OCI-LY7 (cell line): ENCODE measurements around the gene CAND1. TPM values are rescaled to one million over a fixed set of nuclear protein-coding genes. Genes with fewer than 3 reads are reported as not detected.

ENCODE experiments used
- BruUV-seq: library from RNA; stranded (reverse); fragments of 400-500 nt; replicated peaks from 2 replicates; lab custom pipeline; 2021; lab: Mats Ljungman, UMichigan
- CTCF ChIA-PET: fragments of 300-600 bp; sonication (Branson Sonifier 250); formaldehyde crosslinking; loops from one replicate; lab custom pipeline; 2022; ENCODE audit warnings: antibody characterized with exemption; ENCODE audit not compliant: unreplicated experiment; lab: Charles Lee
- POLR2A ChIA-PET: fragments of 300-600 bp; sonication (Branson Sonifier 250); formaldehyde crosslinking; loops from one replicate; lab custom pipeline; 2022; ENCODE audit warnings: antibody characterized with exemption; lab: Charles Lee
- DNase-seq: peaks from one replicate; pipeline ENCODE4 v3.0.0-alpha.2; 2015; ENCODE audit warnings: low spot score
- H2AFZ ChIP-seq: fragments of 200-600 bp; sonication (generic), shearing (Covaris generic); 2 replicates; pipeline ENCODE4 v1.6.1; 2014; ENCODE audit warnings: mild to moderate bottlenecking, antibody characterized with exemption, low read length, moderate library complexity
- H3K27ac ChIP-seq: fragments of 200-600 bp; sonication (generic); 2 replicates; pipeline ENCODE4 v1.5.1; 2014; ENCODE audit warnings: mixed run types, low read depth, mild to moderate bottlenecking, moderate library complexity, low read length, inconsistent platforms; ENCODE audit not compliant: poor library complexity, severe bottlenecking
- H3K36me3 ChIP-seq: fragments of 200-600 bp; sonication (generic); 2 replicates; pipeline ENCODE4 v1.6.1; 2014; ENCODE audit warnings: mild to moderate bottlenecking, antibody characterized with exemption, low read length, moderate library complexity, mixed read lengths; ENCODE audit not compliant: insufficient read depth
- H3K4me1 ChIP-seq: fragments of 200-600 bp; sonication (generic); 2 replicates; pipeline ENCODE4 v1.5.1; 2014; ENCODE audit warnings: mild to moderate bottlenecking, low read length; ENCODE audit not compliant: insufficient read depth, poor library complexity, severe bottlenecking
- H3K4me2 ChIP-seq: fragments of 200-600 bp; sonication (generic); 2 replicates; pipeline ENCODE4 v1.6.1; 2014; ENCODE audit warnings: mild to moderate bottlenecking, low read length
- H3K4me3 ChIP-seq: fragments of 200-600 bp; sonication (generic); 2 replicates; pipeline ENCODE4 v1.5.1; 2014; ENCODE audit warnings: mild to moderate bottlenecking, low read depth, low read length; ENCODE audit not compliant: poor library complexity, severe bottlenecking
- H3K79me2 ChIP-seq: fragments of 200-600 bp; sonication (generic); 2 replicates; pipeline ENCODE4 v1.6.1; 2016; ENCODE audit warnings: low read depth, mild to moderate bottlenecking, low read length, moderate library complexity, mixed read lengths; ENCODE audit not compliant: insufficient read depth
- H3K9me2 ChIP-seq: fragments of 200-600 bp; sonication (generic); 2 replicates; pipeline ENCODE4 v1.6.1; 2016; ENCODE audit warnings: mild to moderate bottlenecking, low read length, mixed read lengths; ENCODE audit not compliant: insufficient read depth
- H3K9me3 ChIP-seq: fragments of 200-600 bp; sonication (generic); 2 replicates; pipeline ENCODE4 v1.6.1; 2014; ENCODE audit warnings: mild to moderate bottlenecking, mixed run types, low read length, mixed read lengths
- H4K20me1 ChIP-seq: fragments of 200-600 bp; sonication (generic); 2 replicates; pipeline ENCODE4 v1.6.1; 2014; ENCODE audit warnings: mild to moderate bottlenecking, antibody characterized with exemption, low read length, moderate library complexity, mixed read lengths; ENCODE audit not compliant: insufficient read depth
- EZH2phosphoT487 ChIP-seq: fragments of 200-600 bp; sonication (generic); IDR thresholded peaks from 2 replicates; pipeline ENCODE4 v1.6.1; 2018; ENCODE audit warnings: low read depth, borderline replicate concordance, mild to moderate bottlenecking, mixed run types, antibody characterized with exemption, low read length, moderate library complexity, mixed read lengths
- intact Hi-C: fragments of 100-400 bp; cut with micrococcal nuclease; formaldehyde crosslinking; loops from one replicate; pipeline ENCODE4 v1.10.0; 2022; ENCODE audit not compliant: unreplicated experiment
- total RNA-seq, 2 experiments: library from RNA; depleted of rRNA in 1 of 2; stranded (reverse); fragments of >200 nt in 1 of 2; shearing (Covaris generic) in 1 of 2; gene quantifications; 2 replicates each; pipeline ENCODE4 v1.2.3, GENCODE V29; 2014 to 2022
- TF ChIP-seq, protein P1 (sequence below): fragments of 200-600 bp; sonication (generic); conservative IDR thresholded peaks from 2 replicates; pipeline ENCODE4 v1.5.1; 2014; ENCODE audit warnings: mild to moderate bottlenecking, antibody characterized with exemption, low read length, moderate library complexity, mixed read lengths

The CAND1 gene
- total RNA-seq, 2 experiments from 2014 or later: 109 to 207 TPM

DNA sequence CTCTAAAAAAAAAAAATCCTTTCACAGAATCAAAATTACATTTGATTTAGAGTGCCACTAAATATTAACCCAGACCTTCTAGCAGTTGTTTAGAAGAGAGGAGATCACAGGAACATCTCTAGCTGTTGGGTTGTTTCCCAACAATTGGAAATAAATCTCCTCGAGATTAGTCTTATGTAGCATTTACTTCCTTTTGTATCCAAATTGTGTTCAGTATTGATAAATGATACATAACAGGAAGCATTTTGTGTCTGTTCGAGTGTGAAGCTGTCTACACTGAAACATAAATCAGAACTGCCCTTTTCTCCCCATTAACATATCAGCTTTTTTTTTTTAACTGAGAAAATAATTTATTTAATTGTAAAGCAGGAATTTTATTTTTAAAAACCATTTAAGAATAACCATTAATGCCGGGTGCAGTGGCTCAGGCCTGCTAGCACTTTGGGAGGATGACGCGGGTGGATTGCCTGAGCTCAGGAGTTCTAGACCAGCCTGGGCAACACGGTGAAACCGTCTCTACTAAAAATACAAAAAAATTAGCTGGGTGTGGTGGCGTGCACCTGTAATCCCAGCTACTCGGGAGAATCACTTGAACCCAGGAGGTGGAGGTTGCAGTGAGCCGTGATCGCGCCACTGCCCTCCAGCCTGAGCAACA lies 14.7 kb upstream of the CAND1 start:
- H3K79me2 ChIP-seq: no peaks in the 10 kb centered on the region
- intact Hi-C loops: no loop called here
- no peak overlapping the region for H3K4me3 ChIP-seq
- ChIA-PET CTCF (no interaction called here), POLR2A (interaction anchor here (0.7 to 1.0 kb wide), 2 partner anchors 14 to 73 kb away, joined by 3 read pairs; no protein-coding TSS in a partner anchor)
- no TSS peak for BruUV-seq
- no peaks in the 10 kb centered on the region for H3K9me2 ChIP-seq
- H3K4me2 ChIP-seq: no peak overlapping the region
- DNase-seq: no peak
- H3K36me3 ChIP-seq: no peaks in the 10 kb centered on the region
- H4K20me1 ChIP-seq: no peaks in the 10 kb centered on the region
- TF ChIP-seq, protein P1, sequence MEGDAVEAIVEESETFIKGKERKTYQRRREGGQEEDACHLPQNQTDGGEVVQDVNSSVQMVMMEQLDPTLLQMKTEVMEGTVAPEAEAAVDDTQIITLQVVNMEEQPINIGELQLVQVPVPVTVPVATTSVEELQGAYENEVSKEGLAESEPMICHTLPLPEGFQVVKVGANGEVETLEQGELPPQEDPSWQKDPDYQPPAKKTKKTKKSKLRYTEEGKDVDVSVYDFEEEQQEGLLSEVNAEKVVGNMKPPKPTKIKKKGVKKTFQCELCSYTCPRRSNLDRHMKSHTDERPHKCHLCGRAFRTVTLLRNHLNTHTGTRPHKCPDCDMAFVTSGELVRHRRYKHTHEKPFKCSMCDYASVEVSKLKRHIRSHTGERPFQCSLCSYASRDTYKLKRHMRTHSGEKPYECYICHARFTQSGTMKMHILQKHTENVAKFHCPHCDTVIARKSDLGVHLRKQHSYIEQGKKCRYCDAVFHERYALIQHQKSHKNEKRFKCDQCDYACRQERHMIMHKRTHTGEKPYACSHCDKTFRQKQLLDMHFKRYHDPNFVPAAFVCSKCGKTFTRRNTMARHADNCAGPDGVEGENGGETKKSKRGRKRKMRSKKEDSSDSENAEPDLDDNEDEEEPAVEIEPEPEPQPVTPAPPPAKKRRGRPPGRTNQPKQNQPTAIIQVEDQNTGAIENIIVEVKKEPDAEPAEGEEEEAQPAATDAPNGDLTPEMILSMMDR: no peak
- TF ChIP-seq EZH2phosphoT487: no peak
- H3K4me1 ChIP-seq: no peaks in the 10 kb centered on the region
- H2AFZ ChIP-seq: no peak overlapping the region
- no peaks in the 10 kb centered on the region for H3K9me3 ChIP-seq
- H3K27ac ChIP-seq: no peak overlapping the region

GRCh38 chr12:67256649-67257048 lies 12.5 kb upstream of the CAND1 start:
- intact Hi-C loops: no loop called here
- POLR2A ChIA-PET: no interaction called here
- Histone ChIP-seq H3K9me3 (no peaks in the 10 kb centered on the region), H2AFZ (no peak overlapping the region), H3K4me1 (no peaks in the 10 kb centered on the region), H3K27ac (no peak overlapping the region), H3K4me2 (no peak overlapping the region), H3K79me2 (no peaks in the 10 kb centered on the region), H3K9me2 (no peaks in the 10 kb centered on the region), H4K20me1 (no peaks in the 10 kb centered on the region), H3K36me3 (no peaks in the 10 kb centered on the region), H3K4me3 (no peak overlapping the region)
- TF ChIP-seq, protein P1: no peak
- no peak for TF ChIP-seq EZH2phosphoT487
- CTCF ChIA-PET: no interaction called here
- DNase-seq: no peak
- no TSS peak for BruUV-seq

- POLR2A ChIA-PET: no interaction called here
- no peak overlapping the region for H3K4me3 ChIP-seq
Observed at GRCh38 chr12:67263471-67263870, 5.7 kb upstream of the CAND1 start.

More at GRCh38 chr12:67263471-67263870, 5.7 kb upstream of the CAND1 start:
- Histone ChIP-seq H3K27ac (no peak overlapping the region), H3K4me2 (no peak overlapping the region), H3K9me2 (no peaks in the 10 kb centered on the region), H3K36me3 (no peaks in the 10 kb centered on the region), H3K4me1 (peaks cover 8% of the 10 kb centered on the region), H3K9me3 (no peaks in the 10 kb centered on the region), H4K20me1 (no peaks in the 10 kb centered on the region), H3K79me2 (no peaks in the 10 kb centered on the region), H2AFZ (no peak overlapping the region)
- TF ChIP-seq, protein P1: no peak
- TF ChIP-seq EZH2phosphoT487: no peak
- intact Hi-C loops: no loop called here
- CTCF ChIA-PET: no interaction called here
- no TSS peak for BruUV-seq
- DNase-seq: no peak
